Astrocyte of the hippocampus (primary cell): ENCODE measurements around the gene DLGAP4.
"Not testable (repeated sequence)": the region's sequence is repeated elsewhere in the genome, so short reads cannot be mapped to it uniquely, and the experiment has no call there.

Experiments used
- DNase-seq: peaks from one replicate; pipeline ENCODE4 v3.0.0; 2011; ENCODE audit warnings: low read depth, low spot score

The DLGAP4 gene

DNA sequence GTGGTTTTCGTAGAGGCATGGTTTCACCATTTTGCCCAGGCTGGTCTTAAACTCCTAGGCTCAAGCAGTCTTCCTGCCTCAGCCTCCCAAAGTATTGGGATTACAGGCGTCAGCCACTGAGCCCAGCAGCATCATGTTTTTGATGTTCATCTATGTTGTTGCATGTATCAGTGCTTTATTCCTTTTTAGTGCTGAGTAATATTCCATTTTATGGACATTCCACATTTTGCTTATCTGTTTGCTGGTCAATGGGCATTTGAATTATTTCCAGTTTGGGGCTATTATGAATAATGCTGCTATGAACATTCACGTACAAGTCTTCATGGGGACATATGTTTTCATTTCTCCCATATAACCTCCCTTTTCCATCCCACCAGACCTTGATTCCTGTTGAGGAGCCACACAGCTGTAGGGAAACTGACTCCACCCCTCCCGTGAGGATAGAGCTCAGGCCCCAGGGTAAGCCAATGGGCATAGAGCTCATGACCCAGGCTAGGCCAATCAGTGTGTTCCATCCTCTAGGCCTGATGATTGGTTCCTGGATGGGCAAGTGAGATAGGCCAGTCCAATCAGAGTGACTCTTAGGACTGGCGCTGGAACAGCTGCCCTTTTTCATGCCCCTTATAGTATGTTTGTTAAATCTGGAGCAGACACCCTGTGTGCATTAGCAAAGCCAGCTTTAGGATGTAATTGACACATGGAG is 49.5 kb downstream of the DLGAP4 start:
- no peak for DNase-seq

DNA sequence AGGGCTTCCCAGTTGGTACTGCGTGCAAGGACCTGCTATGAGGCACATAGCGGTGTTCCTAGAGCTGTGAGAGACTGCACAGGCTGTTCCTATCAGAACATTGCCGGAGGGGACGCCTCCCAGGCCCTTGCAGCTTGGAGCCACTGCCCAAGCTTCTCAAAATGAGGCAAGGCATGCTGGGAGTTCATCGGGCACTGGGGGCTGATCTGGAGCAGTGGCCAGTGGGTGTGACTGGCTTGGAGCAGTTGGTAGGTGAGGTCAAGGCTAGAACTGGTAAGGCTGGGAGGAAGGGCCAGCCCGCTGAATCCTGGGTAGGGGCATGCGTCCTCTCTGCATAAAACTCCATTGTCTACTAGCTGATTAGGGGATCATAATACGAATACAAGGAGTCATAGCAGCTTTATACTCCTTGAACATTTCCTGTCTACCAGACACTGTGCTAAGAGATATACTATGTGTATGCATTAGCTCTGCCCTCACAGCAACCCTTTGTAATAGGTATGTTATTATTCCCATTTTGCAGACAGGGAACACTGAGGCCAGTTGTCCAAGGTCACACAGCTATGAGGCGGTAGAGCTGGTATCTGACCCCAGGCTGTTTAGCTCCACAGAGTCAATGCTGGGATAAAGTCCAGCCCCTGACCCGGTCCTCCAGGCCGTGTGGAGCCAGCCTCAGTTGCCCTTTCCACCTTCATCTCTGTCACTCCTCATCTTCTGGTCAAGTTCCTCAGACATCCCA is 53.7 kb downstream of the DLGAP4 start:
- no peak for DNase-seq

DNA sequence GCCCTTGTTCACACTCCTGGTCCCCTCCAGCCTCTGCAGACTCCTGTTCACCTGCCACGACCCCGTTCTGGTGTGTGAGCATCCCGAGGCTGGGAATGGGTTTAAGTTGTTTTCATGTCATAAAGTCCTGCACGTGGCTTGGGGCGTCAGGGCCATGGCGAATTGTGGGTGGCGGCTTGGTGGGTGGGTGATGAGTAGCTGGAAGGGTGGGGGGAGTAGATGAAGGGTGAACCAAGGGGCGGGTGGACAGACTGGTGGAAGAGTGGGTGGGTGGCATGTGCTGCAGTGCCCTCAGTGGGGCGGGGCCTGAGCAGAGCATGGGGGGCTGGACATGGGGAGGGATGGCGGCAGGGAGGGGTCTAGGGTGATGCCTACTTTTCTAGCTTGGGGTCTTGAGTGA is 54.3 kb downstream of the DLGAP4 start:
- no peak for DNase-seq

DNA sequence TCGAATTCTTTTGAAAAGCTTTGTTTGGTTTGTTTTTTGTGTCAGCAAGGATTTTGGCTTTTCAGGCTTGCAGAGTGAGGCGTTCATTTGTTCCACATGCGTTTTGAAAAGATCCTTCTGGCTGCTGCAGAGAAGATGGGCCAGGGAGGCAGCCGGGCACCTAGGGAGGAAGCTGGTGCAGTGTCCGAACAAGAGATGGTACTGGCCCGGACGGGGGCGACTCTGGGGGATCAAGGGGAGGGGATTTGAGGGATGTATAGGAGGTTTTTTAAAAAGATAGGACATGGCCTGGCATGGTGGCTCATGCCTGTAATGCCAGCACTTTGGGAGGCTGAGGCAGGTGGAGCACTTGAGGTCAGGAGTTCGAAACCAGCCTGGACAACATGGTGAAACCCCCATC is 55.3 kb downstream of the DLGAP4 start:
- DNase-seq: no peak

DNA sequence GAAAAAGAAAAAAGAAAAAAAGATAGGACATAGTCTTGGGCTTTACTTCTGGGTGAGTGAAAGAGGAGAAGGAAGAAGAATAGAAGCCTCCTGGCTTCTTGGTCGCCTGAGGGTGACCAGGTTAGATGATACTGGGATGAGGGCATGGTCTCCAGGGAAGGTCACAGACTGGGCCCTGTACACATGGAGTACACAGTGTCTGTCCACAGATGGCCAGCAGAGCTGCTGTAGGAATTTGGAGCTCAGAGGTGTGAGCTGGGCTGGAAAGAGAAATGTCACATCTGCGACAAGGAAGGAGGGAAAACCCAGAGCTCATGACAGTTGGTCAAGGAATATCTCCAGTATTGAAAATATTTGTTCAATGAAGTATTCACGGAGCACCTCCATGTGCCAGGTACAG is 56.1 kb downstream of the DLGAP4 start:
- DNase-seq: no peak

DNA sequence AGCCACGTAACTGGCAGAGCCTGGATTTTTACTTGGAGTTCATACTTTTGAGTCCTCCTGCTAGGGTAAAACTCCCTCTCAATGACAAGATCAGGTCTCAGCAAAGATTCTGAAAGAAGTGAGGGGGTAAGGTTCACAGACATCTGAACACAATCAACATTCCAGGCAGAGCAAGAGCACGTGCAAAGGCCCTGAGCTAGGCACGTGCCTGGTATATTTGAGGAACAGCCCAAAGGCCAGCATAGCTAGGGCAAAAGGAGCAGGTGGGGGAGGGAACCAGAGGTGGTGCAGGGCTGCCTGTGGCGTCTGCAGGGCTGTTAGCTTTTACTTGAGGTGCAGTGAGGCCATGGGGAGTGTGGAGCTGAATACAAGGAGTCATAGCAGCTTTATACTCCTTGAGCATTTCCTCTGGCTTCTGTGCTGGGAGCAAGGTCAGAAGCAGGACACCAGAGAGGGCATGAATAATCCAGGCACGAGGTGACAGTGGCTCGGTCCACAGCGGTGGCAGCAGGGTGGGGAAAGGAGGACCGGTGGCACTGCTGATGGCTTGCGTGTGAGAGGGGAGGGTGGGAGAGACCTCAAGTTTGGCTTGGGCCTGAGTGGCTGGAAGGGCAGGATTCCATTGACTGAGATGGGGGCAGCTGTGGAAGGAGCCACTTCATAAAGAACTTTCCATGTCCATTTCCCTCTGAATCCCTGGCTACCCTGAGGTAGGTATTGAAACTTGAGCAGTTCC is 57.0 kb downstream of the DLGAP4 start:
- no peak for DNase-seq

DNA sequence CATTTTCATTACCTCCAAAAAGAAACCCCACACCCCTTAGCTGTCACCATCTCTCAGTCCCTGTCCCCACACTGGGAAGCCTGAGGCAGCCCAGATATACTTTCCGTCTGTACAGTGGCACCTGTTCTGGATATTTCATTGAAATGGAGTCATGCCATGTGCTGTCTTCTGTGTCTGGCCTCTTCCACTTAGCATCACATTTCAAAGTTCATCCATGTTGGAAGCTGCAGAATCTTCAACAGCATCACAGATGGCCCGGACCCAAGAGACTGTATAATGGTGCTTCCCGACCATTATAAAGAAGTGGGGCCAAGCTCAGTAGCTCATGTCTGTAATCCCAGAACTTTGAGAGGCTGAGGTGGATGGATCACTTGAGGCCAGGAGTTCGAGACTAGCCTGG is 58.4 kb downstream of the DLGAP4 start:
- no peak for DNase-seq

DNA sequence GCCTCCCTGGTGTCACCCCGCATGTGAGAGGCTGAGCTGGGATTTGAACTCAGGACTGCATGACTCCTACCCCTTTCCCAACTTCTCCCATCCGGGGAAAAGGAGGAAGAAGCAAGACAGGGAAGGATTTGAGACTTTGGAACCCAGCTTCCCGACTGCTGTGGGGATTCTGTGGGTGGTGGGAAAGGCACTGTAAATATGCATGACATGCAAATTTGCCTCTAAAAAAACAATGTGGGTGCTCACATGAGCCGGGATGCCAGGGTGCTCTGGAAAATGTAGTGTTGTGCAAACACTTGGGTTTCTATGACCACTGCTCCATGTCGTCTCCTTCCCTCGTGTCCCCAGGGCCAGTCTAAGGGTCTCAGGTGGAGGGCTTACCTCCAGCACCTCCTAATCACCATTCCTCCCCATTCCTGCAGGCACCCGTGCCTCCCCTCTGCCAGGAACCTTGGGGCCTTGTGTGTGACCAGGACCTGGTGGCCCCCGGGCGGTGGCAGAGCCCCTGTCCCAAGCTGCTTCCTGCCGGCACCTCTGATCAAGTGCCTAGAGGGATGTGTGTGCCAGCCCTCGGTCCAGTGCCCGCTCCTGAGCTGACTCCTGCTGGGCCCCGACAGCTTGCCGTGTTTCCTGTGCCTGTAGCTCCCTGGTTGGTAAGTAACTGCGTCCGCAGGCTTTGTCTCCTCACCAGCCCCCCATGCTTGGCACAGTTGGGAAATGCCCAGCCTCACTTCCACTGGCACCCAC is 60.7 kb downstream of the DLGAP4 start:
- no peak for DNase-seq

DNA sequence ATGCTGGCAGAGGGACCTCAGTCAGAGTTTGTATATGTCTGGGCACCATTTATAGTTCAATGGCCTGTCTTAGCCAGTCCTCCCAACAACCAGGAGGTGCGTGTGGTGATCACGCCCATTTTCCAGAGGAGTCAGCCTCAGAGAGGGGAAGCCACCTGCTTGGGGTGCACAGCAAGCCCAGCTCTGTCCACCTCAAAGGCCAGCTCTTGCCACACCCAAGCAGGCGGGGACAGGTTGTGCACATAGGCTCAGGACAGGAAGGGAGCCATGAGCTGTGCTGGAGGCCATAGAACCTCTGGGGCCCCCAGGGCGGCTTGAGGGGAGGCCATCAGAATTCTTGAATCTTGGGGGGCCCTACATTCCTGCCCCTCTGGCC is 61.2 kb downstream of the DLGAP4 start:
- no peak for DNase-seq

DNA sequence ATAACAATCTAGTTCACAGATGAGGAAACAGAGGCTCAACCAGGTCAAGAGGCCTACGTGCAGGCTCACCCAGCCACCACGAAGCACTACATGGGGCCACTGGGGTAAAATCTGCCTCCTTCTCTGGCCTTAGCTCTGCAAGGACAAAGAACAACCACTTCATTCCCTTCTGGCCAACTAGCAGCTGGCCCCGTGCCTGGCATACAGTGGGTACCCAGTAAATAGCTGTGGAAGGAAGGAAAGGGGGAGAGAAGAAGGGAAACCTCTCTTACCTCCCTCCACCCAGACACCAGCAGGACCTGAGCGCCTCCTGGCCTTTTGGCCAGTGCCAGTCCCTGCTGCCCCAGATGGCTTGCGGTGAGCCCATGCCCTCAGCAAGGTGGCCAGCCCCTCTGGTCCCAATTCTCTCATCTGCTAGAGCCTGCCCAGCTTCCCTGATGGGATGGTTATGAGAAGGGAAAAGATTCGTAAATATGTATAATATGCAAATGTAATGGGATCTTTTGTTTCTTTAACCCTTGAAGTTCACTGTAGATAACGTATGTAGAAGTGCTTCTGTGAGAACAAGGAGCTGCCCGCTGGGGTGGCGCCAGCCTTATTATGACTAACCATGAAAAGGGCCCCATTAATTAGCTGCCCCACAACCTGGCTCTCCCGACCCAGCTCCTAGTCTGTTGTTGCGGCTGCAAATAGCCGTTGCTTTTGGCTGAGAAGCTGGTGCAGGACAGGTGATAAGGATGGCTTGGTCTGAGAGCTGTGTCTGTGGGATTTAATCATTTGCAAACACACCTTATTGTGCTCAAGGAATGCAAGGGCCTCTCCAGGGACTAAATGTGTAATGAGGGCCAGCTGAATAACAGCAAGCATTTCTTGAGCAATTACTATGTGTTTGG is 62.0 kb downstream of the DLGAP4 start:
- peak; percentile 30 for DNase-seq

DNA sequence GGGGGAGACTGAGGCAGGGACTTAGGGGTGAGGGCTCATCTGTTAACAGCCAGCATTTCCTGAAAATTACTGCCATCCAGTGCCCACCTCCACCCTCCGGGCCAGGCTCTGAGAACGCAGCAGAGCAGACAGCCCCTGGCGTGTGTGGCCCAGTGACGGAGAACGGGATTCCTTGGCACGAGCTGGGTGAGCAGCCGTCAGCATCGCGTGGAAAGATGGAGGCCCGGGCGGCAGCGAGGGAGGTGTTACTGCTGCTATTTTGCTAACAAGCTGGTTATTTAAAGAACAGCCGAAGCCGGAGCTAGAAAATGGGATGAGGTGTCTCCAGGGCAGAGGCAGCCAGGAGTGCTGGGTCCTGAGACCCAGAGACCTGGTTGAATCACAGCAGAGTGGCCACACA is 62.7 kb downstream of the DLGAP4 start:
- no peak for DNase-seq

DNA sequence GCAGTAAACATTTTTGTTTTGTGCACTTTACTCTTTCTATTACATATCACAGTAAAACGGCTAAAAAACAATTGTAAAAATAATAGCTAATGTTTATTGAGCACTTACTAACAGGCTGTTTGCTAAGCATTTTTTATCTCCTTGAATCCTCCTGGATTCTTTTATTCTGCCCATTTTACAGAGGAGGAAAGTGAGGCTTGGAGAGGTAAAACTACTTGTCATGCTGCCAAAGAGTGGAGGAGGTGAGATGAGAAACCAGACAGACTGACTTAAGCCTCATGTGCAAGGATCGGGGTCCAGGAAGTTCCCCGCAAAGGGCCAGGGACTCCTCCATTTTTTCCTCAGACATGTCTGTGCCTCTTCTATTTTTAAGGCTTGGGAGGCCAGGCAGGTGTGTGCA is 63.6 kb downstream of the DLGAP4 start:
- DNase-seq: no peak

DNA sequence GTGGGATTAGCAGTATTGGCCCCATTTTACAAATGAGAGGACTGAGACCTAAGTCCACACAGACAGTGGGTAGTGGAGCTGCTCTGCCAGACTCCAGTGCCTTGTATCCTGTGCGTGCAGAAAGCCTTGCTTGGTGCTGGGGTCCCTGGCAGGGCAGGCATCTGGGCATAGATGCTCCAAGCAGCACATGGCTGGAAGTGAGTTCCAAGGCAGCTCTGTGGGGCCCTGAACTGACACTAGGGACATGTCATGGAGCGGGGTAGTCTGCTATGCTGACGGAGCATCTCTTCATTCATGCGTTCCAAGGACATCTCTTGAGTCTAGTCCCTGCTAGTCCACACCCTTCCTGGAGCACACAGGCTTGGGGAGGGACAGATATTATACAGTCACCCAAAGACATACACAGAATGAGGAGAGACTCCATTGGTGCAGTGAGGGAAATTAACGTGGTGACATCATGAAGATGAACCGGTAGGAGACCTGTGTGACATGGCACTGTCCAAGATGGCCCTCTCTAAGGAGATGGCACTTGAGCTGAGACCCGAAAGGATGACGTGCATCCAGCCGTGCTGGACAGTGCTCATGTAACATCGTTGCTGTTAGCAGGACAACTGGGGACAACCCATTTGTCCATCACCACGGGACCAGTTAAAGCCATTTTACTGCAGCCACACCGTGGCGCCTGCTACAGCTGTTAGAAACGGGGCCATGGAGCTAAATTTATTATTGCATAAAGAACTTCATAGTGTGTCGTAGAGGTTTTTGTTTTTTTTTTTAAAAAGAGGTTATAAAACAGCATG is 65.1 kb downstream of the DLGAP4 start:
- no peak for DNase-seq

DNA sequence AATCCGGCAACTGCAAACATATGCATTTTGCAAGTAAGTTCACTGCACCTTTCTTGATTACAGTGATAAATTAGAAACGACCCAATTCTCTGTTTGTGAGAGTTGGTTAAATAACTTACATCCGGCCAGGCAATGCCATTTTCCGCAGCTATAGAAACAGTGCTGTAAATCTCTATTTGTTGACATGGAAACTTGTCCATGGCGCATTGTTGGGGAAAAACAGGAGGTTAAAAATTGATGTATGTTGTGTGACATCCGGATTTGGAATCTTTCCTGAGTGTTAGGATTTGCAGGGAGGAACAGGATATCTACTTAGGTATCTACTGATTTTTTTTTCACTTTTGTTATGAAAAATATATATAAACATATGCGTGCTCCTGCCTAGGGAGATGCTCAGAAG is 66.5 kb downstream of the DLGAP4 start:
- no peak for DNase-seq

DNA sequence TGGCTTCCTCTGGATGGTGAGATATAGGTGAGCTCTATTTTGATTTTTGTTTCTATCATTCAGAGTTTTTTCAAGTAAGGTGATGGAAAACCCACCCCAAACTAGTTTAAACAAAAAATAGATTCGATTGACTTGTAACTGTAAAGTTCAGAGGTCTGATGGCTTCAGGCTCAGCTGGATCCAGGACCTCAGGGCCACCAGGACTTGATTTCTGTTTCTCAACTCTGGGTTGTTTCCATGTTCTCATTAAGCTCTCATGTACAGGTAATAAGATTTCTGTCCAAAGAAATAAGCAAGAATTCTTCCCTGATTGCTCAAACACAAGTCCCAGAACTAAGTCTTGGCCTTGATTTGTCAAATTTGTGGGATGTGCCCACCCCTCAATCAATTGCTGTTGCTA is 67.0 kb downstream of the DLGAP4 start:
- no peak for DNase-seq

DNA sequence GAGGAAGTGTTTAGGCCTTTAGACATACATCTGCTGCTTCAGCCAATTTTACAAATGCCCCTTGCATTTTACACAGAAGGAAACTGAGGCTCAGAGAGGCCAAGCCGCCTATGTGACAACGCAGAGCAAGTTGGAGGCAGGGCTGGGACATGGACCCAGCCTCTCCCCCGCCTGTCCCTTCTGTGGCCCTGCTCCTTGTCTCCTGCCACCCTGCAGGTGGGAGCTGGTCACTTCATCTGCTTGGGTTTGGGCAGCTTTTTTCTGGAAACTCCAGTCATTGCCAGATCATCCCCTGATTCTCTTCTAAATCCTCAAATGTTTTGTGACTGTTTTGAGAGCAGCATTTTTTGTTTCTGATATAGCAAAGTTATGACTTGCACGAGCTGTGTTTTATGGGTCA is 68.9 kb downstream of the DLGAP4 start:
- DNase-seq: no peak

DNA sequence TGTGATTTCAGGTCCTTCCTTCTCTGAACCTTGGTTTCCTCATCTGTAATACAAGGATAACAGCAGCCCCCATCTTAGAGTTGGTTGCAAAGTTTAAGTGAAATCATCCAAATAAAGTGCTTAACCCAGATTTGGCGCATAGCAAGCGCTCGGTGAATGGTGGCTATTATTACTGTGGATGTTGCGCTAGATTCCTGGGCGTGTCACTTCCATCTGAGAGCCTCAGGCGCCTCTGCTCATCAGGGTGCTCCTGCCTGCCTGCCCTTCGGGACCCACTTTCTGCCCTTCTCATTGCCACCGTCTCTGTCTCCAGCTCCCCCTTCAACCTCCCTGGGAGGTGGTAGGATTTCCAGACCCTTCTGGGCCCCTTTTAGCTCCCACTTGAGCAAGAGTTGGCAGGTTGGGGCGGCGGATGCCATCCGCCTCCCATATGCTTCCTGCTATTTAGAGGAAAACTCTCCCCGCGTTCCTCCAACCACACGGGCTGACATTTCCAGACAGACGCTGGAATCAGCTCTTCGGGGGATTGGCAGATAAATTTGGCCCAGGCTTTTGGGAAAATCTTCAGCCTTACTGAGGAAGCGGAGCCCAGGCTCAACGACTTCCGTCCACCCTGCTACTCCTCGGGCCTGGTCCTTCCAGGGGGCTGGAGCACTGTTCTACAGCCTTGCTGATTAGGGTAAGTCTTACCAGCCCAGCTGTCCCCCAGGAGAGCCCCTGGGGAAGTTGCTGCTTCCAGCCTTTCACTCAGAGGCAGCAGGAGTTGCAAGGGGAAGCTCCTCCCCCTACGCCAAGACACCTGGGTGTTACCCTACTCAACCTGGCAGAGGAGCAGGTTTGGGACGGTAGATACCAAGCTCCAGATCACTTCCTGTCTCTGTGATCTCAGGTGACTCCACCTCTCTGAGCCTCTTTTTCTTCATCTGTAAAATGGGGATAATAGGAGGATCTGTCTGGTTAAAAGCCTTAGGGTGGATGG is 71.5 kb downstream of the DLGAP4 start:
- no peak for DNase-seq

DNA sequence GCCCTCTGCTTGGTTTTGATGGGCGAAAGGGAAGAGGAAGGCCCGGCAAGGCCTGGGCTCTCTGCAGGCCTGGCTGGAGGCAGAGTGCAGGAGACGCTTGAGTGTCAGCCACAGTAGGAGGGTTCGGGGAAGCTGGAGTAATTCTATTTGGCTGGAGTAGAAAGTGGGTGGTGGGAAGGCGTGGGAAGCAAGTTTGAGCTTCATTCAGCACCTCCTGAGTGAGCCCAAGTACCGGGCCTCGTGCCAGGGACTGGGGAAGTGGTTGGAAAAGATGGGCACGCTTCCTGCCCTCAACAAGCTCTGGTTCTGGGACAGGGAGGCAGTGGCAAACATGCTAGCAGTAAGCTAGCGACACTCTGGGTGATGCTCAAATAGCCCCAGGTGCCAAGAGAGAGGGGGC is 72.5 kb downstream of the DLGAP4 start:
- no peak for DNase-seq

DNA sequence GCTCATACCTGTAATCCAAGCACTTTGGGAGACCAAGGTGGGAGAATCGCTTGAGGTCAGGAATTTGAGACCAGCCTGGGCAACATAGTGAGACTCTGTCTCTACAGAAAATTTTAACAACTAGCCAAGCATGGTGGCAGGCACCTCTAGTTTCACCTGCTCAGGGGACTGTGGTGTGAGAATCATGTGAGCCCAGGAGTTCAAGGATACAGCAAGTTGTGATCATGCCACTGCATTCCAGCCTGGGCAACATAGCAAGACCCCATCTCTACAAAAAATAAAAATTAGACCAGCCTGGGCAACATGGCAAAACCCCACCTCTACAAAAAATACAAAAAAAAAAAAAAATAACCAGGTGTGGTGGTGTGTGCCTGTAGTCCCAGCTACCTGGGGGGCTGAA is 73.8 kb downstream of the DLGAP4 start:
- not testable (repeated sequence) for DNase-seq
